COR-L47 (cell line): ENCODE data around the gene ANTXR2.
"Not testable (repeated sequence)": the region's sequence is repeated elsewhere in the genome, so short reads cannot be mapped to it uniquely, and the experiment has no call there.

Experiments
- DNase-seq: peaks from one replicate; lab custom pipeline; 2025; lab: John Stamatoyannopoulos, UW

Gene ANTXR2

DNA sequence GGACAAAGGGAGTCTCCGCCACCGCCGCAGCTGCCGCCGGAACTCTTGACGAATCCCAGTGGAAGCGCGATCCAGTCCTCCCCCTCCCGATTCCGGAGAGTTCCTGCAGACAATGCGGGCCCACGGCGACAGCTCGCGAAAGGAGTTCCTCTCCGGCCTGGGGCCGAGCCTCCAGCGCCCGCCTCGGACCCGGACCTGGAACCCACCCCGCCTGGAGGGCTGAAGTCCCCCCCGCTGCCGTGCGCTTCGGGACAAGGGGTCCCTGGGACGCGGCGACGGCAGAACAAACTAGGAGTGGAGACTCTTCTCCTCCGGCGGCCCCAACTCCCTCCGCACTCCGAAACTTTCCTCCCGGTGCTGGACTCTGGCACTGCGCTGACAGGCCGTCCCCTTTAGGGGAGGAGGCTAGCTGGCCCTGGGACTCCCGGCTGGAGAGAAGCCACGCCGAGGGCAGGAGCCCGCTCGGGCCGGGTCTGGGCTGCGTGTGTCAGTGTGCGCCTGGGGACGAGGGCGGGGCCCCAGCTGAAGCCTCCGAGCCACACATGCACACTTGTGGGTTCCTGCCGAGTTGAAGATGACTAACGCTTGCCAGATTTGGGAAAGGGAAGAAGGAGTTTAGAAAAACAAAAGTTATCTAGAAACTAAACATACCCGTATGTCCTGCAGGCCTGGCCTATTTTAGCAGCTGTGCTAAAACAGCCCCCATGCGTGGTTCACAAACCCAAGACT, at the start of gene ANTXR2:
Gene ANTXR2, minus strand, starts transcription at position 486 of the 729 bp plus-strand sequence. CDS start 669 bp downstream, outside the sequence.
- DNase-seq: peak; percentile 88

DNA sequence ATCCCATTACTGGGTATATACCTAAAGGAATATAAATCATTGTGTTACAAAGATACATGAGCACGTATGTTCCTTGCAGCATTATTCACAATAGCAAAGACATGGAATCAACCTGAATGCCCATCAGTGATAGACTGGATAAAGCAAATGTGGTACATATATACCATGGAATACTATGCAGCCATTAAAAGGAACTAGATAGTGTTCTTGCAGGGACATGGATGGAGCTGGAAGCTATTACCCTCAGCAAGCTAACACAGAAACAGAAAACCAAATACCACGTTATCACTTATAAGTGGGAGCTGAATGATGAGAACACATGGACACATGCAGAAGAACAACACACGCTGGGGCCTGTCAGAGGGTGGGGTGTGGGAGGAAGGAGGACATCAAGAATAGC, 48.8 kb upstream of the ANTXR2 start:
- not testable (repeated sequence) for DNase-seq

GRCh38 chr4:80119620-80120019, 46.6 kb upstream of the ANTXR2 start:
- not testable (repeated sequence) for DNase-seq

- no peak for DNase-seq
Observed at GRCh38 chr4:80116516-80116915, 43.5 kb upstream of the ANTXR2 start.

DNA sequence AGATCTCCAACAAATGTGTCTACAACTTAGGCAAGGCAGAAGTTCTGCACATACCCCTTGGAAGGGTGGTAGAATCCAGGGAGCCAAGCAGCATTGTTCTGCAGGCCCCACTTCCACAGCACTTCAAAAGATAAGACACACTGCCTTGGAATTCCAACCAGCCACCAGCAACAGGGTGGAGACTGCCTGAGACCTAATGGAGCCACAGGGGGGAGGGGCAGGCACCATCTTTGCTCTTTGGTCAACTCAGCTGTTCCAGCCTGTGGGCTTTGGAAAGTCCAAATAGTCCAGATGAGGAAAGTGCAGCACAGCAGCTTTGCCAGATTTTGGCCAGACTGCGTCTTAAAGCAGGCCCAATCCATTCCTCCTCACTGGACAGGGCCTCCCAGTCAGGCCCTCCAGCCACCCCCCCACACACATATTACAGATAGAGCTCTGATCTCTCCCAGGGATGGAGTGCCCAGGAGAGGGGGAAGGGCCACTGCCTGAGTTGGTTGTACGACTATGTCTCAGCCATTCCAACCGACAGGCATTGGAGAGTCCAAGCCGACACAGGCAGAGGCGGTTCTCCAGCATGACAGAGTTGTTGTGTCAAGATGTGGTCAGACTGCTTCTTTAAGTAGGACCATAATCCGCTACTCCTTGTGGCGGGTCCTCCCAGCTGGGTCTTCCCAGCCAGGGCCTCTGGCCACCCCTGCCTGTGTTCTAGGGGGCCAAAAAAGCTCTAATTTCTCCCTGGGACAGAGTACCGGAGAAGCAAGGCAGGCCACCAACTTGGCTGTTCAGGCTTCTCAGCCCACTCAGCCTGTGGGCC, 42.5 kb upstream of the ANTXR2 start:
- DNase-seq: no peak

DNA sequence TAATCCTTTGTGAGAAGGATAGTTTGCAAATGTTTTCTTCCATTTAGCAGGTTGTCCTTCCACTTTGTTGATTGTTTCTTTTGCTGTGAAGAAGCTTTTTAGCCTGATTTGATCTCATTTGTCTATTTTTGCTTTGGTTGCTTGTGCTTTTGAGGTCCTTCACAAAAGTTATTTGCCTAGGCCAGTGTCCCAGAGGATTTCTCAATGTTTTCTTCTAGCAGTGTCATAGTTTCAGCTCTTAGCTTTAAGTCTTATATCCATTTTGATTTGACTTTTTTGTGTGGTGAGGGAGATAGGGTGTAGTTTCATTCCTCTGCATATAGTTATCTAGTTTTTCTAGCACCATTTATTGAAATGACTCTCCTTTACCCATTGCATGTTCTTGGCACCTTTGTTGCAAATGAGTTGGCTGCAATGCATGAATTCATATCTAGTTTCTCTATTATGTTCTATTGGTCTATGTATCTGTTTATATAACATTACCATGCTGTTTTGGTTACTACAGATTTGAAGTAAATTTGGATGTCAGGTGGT, 41.8 kb upstream of the ANTXR2 start:
- no peak for DNase-seq

DNA sequence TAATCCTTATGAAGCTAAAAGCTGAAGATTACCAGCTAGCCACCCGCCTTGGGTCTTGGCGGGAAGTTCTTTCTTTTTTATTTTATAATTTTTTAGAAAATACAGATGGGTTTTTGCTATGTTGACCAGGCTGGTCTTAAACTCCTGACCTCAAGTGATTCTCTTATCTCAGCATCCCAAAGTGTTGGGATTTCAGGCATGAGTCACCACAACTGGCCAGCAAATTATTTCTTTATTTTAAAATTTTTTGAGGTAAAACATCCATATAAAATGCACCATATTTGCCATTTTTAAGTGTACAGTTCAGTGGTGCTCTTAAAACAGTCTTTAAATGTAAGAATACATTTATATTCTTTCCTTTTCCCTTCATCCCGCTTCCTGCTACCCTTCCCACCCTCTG, 40.6 kb upstream of the ANTXR2 start:
- no peak for DNase-seq

GRCh38 chr4:80112236-80112635, 39.2 kb upstream of the ANTXR2 start:
- no peak for DNase-seq

DNA sequence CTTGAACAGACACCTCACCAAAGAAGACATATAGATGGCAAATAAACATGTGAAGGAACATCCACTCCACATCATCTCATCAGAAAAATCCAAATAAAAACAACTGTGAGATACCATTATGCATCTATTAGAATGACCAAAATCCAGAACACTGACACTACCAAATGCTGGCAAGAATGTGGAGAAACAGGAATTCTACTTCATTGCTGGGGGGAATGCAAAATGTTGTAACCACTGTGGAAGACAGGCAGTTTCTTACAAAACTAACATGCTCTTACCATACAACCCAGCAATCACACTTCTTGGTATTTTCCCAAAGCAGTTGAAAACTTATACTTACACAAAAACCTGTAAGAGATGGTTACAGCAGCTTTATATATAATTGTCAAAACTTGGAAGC, 38.2 kb upstream of the ANTXR2 start:
- DNase-seq: no peak

GRCh38 chr4:80107374-80107773, 34.3 kb upstream of the ANTXR2 start:
- DNase-seq: no peak

- no peak for DNase-seq
Observed at GRCh38 chr4:80104927-80105326, 31.9 kb upstream of the ANTXR2 start.

GRCh38 chr4:80103629-80104028, 30.6 kb upstream of the ANTXR2 start:
- DNase-seq: peak; percentile 70

GRCh38 chr4:80101792-80102116, 28.7 kb upstream of the ANTXR2 start:
- DNase-seq: no peak

DNA sequence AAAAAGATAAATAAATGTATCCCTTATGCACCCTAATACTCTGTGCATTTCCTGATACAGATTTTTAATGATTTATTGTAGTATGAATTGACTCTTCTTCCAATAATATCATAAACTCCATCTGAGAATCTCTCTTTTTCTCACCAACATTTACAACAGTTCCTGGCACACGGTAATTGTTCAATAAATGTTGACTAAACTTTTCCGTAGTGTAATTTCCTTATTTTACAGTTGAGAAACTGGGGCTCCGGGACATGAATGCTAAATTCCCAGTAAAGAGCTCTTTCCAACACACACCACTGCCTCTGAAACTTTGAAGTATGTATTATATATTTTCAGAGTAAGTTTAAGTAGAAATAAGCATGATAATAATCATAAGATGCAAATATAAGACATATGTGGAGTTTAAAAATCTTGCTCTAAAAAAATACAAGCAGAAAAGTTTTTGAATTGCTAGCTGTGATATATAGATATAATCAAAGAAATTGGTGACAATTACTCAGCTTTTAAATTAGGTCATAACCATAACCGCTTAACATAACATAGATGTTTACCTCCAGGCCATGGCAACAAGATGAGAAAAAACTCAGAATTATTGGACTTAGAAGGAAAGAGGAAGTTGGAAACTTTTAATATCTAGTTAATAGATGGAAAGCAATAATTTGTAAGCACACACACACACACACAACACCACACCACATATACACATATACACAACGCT, 28.2 kb upstream of the ANTXR2 start:
- DNase-seq: no peak

- DNase-seq: no peak
Observed at GRCh38 chr4:80099671-80100070, 26.6 kb upstream of the ANTXR2 start.

- no peak for DNase-seq
Observed at GRCh38 chr4:80098635-80099034, 25.6 kb upstream of the ANTXR2 start.

DNA sequence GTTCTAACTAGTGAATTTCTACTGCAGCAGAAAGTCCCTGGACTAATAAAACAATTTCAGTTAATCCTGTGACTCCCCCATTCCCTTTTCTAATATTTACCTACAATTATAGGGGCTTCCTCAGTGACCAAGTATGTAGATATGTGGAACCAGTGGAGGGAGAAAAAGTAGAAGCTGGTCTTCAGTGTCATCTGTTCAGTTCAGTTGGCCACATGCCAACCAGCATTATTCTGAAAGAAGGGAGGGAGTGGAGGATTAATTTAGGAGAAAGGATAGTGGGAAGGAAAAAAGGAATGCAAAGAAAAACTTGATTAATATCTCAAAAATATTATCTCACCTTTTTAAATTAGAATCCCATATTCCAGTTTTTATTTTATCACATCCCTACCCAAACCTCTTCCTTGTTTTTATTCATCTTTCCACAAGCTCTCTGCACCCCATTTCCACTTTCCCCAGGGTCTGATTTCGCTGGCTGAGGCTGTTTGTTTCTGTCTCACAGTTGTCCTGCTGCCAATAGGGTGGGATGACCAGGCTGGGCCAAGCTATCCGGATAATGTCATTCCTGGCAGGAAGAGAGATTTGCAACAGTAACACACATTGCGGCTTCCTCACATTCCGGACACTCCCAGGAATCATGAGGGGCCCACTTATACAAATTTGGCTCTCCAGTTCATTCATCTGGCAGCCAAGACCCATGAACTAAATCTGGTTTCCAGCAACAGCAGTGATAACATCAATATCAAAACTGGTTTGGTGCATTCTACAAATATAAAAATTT, 24.6 kb upstream of the ANTXR2 start:
- no peak for DNase-seq

GRCh38 chr4:80096175-80096850, 23.3 kb upstream of the ANTXR2 start:
- DNase-seq: peak; percentile 11

DNA sequence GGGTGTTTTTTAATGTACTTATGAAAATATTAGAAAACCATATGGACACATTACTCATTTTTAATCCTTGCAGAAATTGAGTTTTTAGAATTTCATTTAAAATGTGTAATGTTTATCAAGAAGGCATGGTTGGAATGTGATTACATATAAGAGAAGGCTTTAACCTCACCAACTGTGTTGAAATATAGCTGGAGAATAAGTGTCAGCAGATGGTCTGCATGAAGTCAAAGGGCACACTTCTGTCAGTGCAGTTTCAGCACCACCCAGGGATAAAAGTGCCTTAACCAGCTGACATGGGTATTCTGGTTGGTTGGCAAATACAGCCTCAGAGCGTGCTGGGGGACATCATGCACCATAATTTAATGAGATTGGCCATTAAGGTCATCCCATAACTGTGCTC, 21.2 kb upstream of the ANTXR2 start:
- DNase-seq: no peak

DNA sequence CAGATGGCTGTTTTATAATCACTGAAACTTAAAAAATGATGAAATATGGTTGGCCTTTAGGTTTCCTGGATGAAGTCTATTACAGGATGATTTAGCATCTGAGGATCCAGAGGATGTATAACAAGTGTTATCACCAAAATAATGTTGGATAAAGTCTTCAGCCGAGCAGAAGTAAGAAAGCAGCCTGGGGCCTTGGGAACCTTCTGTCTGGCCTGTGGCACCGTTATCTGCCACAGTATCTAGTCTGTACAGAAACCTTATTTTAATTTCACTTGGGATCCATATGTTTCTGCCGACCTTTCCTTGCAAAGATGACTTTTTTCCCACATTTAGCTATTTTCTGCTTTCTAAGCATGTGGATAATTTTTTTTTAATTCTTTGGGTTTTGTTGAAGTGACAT, 20.5 kb upstream of the ANTXR2 start:
- DNase-seq: no peak

DNA sequence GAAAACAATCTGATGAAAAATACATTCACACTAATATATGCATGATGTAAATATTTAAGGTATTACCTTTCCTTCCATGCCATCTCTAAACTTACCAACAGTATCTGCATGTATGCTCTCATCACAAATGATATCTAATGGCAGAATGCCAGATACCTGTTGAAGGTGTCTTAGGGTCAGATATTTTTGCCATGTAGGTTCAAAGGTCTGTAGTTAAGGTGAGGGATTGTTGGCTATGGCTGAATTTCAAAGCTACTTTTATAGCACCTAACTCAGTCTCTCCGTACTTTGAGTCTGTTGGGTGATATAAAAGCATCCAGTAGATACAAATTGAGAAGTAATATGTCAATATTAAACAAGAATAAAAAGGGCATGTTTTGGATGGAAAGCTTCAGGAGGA, 19.8 kb upstream of the ANTXR2 start:
- DNase-seq: no peak
